Embryonic facial prominence (tissue), 1 donor: ENCODE results near the gene BOD1L2.

Experiments used
- DNase-seq: peaks from one replicate; pipeline ENCODE4 v3.0.0-alpha.2; 2016; ENCODE audit errors: extremely low spot score

The BOD1L2 gene

GRCh38 chr18:57150081-57150480 is 3.2 kb downstream of the BOD1L2 start:
- DNase-seq, result no peak

- no peak for DNase-seq
Measured at GRCh38 chr18:57150828-57151227, 3.9 kb downstream of the BOD1L2 start.

GRCh38 chr18:57154191-57154830 is 7.4 kb downstream of the BOD1L2 start:
- DNase-seq, result no peak

GRCh38 chr18:57164401-57164800 is 17.5 kb downstream of the BOD1L2 start:
- no peak for DNase-seq

- no peak for DNase-seq
Measured at GRCh38 chr18:57167617-57168308, 20.9 kb downstream of the BOD1L2 start.

GRCh38 chr18:57171026-57171425 is 24.1 kb downstream of the BOD1L2 start:
- no peak for DNase-seq

GRCh38 chr18:57175532-57175931 is 28.6 kb downstream of the BOD1L2 start:
- DNase-seq, result no peak

- no peak for DNase-seq
Measured at GRCh38 chr18:57185434-57185833, 38.5 kb downstream of the BOD1L2 start.

GRCh38 chr18:57188851-57189557 is 42.1 kb downstream of the BOD1L2 start:
- no peak for DNase-seq

GRCh38 chr18:57190026-57190425 is 43.1 kb downstream of the BOD1L2 start:
- no peak for DNase-seq

- DNase-seq, result no peak
Measured at GRCh38 chr18:57194070-57194469, 47.2 kb downstream of the BOD1L2 start.

- DNase-seq, result no peak
Measured at GRCh38 chr18:57194622-57195021, 47.7 kb downstream of the BOD1L2 start.

- no peak for DNase-seq
Measured at GRCh38 chr18:57195341-57195740, 48.5 kb downstream of the BOD1L2 start.

GRCh38 chr18:57197261-57197660 is 50.4 kb downstream of the BOD1L2 start:
- DNase-seq, result no peak

GRCh38 chr18:57198073-57198472 is 51.2 kb downstream of the BOD1L2 start:
- no peak for DNase-seq
